ENCODE measurements around the gene PFKFB1. TPM values are rescaled to one million over a fixed set of nuclear protein-coding genes. Genes with fewer than 3 reads are reported as not detected.

The PFKFB1 gene
- total RNA-seq, 1 experiment from 2014 or later, result 0.81 TPM

DNA sequence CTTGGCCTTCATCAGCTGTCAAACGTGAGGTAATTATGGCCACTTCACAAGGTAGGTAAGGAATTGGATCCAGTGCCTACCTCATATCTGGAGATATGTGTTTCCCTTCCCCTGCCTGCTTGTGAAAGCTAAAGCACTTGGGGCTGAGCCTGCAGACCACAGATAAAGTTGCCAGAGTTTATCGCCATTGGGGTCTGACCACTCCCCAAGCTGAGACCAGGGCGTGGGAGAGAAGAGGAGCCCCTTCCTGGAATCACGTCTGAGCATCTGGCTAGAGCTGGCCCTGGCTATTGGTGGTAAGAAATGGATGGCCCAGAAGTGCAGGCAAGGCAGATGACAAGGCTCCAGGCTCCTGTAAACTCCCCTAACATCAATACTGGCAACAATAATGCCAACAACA, 34.1 kb upstream of the PFKFB1 start:
- ChIA-PET CTCF (no interaction called here), POLR2A (no interaction called here), RAD21 (ENCODE audit: low non-redundant PET in 1 of 2, low total read pairs in 2 of 2, uncharacterized antibody in 2 of 2, unreplicated experiment in 2 of 2) (no interaction called here)
- BruUV-seq (replicated peaks), result no TSS peak
- no peak overlapping the region for H3K4me2 ChIP-seq (ENCODE audit: low read length)
- no peaks in the 10 kb centered on the region for H3K9me3 ChIP-seq (ENCODE audit: control insufficient read depth in 1 of 2, insufficient read depth in 1 of 2, low read depth in 1 of 2, low read length in 2 of 2)
- H3K79me2 ChIP-seq (ENCODE audit: insufficient read depth, low read length), result no peaks in the 10 kb centered on the region
- no peak overlapping the region for H3K27ac ChIP-seq (ENCODE audit: low read depth, low read length)
- no peak overlapping the region for H3K4me3 ChIP-seq (replicated peaks in 1 of 2; ENCODE audit: low read depth in 1 of 2, low read length in 2 of 2)
- intact Hi-C loops (cut with micrococcal nuclease), result no loop called here
- TF ChIP-seq MAX (IDR thresholded peaks at IDR 0.05) (no peak), ZFX (IDR thresholded peaks at IDR 0.05) (no peak), SRF (IDR thresholded peaks at IDR 0.05; ENCODE audit: low read depth) (no peak), RAD21 (IDR thresholded peaks at IDR 0.05; ENCODE audit: low read depth) (no peak), CTCF (IDR thresholded peaks at IDR 0.05 in 2 of 3, conservative IDR thresholded peaks at IDR 0.05 in 1 of 3; ENCODE audit: borderline replicate concordance in 1 of 3, insufficient read depth in 1 of 3, low read depth in 2 of 3, low read length in 2 of 3) (no peak), CBX3 (IDR thresholded peaks at IDR 0.05; ENCODE audit: low read depth) (no peak), EZH2 (IDR thresholded peaks at IDR 0.05) (no peak), POLR2AphosphoS5 (IDR thresholded peaks at IDR 0.05; ENCODE audit: low read depth, low read length) (no peak), ZBTB33 (IDR thresholded peaks at IDR 0.05; ENCODE audit: extremely low read depth, insufficient replicate concordance, low read length) (no peak), YY1 (IDR thresholded peaks at IDR 0.05; ENCODE audit: extremely low read depth, insufficient replicate concordance, low read depth, low read length) (no peak), EZH2phosphoT487 (IDR thresholded peaks at IDR 0.05; ENCODE audit: borderline replicate concordance) (no peak), TCF7L2 (IDR thresholded peaks at IDR 0.05; ENCODE audit: borderline replicate concordance, extremely low read depth, insufficient read depth, insufficient read length) (no peak), ELF1 (IDR thresholded peaks at IDR 0.05; ENCODE audit: borderline replicate concordance, low read depth) (no peak), FOSL1 (IDR thresholded peaks at IDR 0.05; ENCODE audit: low read depth) (no peak), ZNF274 (IDR thresholded peaks at IDR 0.05; ENCODE audit: low read depth, low read length) (no peak), ATF3 (IDR thresholded peaks at IDR 0.05) (no peak), POLR2A (IDR thresholded peaks at IDR 0.05; ENCODE audit: borderline replicate concordance, extremely low read depth, insufficient read depth, insufficient read length) (no peak), JUND (IDR thresholded peaks at IDR 0.05) (no peak), SP1 (IDR thresholded peaks at IDR 0.05; ENCODE audit: low read depth) (no peak)
- TF ChIP-seq, protein P1, sequence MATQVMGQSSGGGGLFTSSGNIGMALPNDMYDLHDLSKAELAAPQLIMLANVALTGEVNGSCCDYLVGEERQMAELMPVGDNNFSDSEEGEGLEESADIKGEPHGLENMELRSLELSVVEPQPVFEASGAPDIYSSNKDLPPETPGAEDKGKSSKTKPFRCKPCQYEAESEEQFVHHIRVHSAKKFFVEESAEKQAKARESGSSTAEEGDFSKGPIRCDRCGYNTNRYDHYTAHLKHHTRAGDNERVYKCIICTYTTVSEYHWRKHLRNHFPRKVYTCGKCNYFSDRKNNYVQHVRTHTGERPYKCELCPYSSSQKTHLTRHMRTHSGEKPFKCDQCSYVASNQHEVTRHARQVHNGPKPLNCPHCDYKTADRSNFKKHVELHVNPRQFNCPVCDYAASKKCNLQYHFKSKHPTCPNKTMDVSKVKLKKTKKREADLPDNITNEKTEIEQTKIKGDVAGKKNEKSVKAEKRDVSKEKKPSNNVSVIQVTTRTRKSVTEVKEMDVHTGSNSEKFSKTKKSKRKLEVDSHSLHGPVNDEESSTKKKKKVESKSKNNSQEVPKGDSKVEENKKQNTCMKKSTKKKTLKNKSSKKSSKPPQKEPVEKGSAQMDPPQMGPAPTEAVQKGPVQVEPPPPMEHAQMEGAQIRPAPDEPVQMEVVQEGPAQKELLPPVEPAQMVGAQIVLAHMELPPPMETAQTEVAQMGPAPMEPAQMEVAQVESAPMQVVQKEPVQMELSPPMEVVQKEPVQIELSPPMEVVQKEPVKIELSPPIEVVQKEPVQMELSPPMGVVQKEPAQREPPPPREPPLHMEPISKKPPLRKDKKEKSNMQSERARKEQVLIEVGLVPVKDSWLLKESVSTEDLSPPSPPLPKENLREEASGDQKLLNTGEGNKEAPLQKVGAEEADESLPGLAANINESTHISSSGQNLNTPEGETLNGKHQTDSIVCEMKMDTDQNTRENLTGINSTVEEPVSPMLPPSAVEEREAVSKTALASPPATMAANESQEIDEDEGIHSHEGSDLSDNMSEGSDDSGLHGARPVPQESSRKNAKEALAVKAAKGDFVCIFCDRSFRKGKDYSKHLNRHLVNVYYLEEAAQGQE (IDR thresholded peaks at IDR 0.05; ENCODE audit: low read depth), result no peak
- no peak overlapping the region for H2AFZ ChIP-seq (ENCODE audit: low read depth, low read length, poor library complexity, severe bottlenecking)
- H4K20me1 ChIP-seq (ENCODE audit: insufficient read depth), result no peaks in the 10 kb centered on the region
- no peak overlapping the region for H3K9ac ChIP-seq (ENCODE audit: low read length)
- no peaks in the 10 kb centered on the region for H3K27me3 ChIP-seq (ENCODE audit: insufficient read depth, low read length)
- ATAC-seq (no peak), DNase-seq (ENCODE audit: low read depth, low spot score) (no peak)
- no peaks in the 10 kb centered on the region for H3K36me3 ChIP-seq (ENCODE audit: control insufficient read depth in 1 of 2, insufficient read depth in 2 of 2, low read length in 2 of 2)
- H3K9me2 ChIP-seq (ENCODE audit: insufficient read depth), result no peaks in the 10 kb centered on the region
- H3K4me1 ChIP-seq (ENCODE audit: control insufficient read depth in 1 of 2, insufficient read depth in 2 of 2, low read length in 2 of 2), result peaks cover 0 to 6% of the 10 kb centered on the region in 2 experiments; a peak in 1 of 4 replicates

All from HCT116 (cell line).